Astrocyte of the spinal cord (primary cell): ENCODE results near the gene ADAMTS6.
A peak's percentile ranks its signal among the peaks of the same experiment; 100 is the strongest.

Experiments used
- DNase-seq: peaks from one replicate; pipeline ENCODE4 v3.0.0; 2011; ENCODE audit warnings: low read depth, low spot score
- H3K4me3 ChIP-seq: 2 replicates; pipeline ENCODE4 v1.5.1; 2011; ENCODE audit warnings: low read depth, mild to moderate bottlenecking, low read length, moderate library complexity
- in situ Hi-C: cut with HindIII; loops from 2 replicates; pipeline ENCODE4 v1.10.0; 2017; ENCODE audit warnings: low sequenced_read_pairs
- TF ChIP-seq, protein P1 (sequence below): IDR thresholded peaks from 2 replicates; pipeline ENCODE4 v1.5.1; 2012; ENCODE audit warnings: low read depth, mild to moderate bottlenecking, low read length, inconsistent platforms

The ADAMTS6 gene

DNA sequence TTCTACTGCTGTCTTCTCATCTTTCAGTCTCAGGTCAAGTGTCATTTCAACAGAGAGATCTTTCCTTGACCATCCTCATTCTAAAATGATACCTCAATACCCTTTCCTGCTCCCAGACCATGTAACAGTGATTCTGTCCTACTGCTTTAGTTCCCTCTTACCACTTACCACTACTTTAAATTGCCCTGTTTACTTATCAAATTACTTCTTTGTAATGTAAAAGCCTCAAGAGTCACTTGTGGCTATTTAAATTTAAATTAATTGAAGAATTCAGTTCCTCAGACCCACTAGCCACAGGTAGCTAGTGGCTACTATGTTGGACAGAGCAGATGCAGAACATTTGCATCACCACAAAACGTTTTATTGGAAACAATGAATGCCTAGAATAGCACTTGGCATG is 217.3 kb downstream of the ADAMTS6 start:
- DNase-seq, result no peak
- TF ChIP-seq, protein P1, sequence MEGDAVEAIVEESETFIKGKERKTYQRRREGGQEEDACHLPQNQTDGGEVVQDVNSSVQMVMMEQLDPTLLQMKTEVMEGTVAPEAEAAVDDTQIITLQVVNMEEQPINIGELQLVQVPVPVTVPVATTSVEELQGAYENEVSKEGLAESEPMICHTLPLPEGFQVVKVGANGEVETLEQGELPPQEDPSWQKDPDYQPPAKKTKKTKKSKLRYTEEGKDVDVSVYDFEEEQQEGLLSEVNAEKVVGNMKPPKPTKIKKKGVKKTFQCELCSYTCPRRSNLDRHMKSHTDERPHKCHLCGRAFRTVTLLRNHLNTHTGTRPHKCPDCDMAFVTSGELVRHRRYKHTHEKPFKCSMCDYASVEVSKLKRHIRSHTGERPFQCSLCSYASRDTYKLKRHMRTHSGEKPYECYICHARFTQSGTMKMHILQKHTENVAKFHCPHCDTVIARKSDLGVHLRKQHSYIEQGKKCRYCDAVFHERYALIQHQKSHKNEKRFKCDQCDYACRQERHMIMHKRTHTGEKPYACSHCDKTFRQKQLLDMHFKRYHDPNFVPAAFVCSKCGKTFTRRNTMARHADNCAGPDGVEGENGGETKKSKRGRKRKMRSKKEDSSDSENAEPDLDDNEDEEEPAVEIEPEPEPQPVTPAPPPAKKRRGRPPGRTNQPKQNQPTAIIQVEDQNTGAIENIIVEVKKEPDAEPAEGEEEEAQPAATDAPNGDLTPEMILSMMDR, result no peak
- H3K4me3 ChIP-seq, result no peak overlapping the region
- in situ Hi-C loops, result no loop called here

DNA sequence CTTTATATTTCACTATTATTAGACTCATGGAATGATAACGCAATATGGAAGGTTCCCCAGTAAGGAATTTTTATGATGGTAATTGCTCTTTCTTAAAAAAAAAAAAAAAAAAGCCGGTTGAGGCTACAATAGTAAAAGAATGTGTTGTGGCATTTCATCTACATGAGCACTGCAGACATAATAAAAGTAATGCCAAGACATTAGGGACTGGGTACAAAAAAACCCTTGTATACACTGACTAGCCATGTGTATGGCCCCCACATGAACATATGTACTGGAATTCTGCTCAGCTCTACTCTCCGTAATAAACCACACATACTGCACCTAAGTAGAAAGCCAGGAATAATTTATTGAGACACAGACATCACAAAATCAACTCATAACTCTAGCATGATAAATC is 218.4 kb downstream of the ADAMTS6 start:
- in situ Hi-C loops, result no loop called here
- peak; percentile 43 for DNase-seq
- TF ChIP-seq, protein P1, result no peak
- H3K4me3 ChIP-seq, result no peak overlapping the region

DNA sequence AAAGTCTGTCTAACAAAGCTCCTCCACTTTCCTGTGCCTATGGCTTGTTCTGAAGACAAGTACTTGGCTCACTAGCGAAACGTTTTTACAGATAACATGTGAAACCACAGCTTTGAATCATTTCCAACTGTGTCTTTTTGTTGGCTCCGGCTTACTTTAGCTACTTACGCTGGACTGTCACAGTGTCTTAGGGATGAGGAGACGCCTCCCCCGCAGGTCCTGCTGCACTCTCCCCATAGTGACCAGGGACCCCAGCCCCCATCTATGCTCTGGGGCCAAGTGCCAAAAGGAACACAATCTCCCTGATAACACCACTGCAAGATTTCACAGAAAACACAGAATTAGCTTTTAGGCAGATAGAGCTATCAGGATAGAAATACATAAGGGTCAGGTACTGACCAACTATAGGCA is 219.1 kb downstream of the ADAMTS6 start:
- in situ Hi-C loops, result no loop called here
- TF ChIP-seq, protein P1, result no peak
- H3K4me3 ChIP-seq, result no peak overlapping the region
- peak; percentile 93 for DNase-seq

DNA sequence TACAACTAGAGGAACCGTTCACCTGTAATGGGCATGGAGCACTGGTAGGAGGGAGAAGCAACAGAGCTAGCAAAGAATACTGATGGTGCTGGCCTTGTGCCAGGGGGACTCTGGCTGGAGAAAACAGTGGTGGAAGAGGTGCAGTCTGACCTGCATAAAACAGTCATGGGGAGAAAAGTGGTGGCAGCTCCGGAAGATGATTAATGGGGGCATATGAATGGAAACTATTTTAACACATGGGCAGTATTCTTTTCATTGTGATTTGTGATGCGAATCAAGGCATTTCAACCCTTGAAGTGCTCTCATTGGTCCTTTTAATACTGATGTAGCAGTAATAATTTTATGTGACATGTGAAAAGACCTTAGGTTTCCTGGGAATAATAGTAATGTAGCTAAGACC is 219.6 kb downstream of the ADAMTS6 start:
- DNase-seq, result no peak
- TF ChIP-seq, protein P1, result no peak
- H3K4me3 ChIP-seq, result no peak overlapping the region
- in situ Hi-C loops, result no loop called here

DNA sequence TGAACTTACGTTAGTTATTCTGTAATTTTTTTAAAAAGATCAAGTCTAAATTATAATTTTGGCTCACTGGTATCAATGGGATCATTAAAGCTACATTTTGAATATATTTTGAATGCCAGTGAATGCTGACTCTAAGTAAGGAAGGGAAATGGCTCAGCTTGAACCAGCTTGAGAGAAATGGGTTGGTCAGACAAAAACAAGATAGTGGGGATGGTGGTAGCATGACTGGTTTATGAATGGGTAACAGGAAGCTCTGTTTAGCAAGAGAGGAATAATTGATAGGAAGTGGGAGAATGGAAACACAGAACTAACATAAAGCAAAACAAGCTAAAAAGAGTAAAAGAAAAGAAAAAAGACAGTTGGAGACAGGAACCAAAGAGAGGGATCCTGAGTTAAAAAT is 220.2 kb downstream of the ADAMTS6 start:
- TF ChIP-seq, protein P1, result no peak
- no peak overlapping the region for H3K4me3 ChIP-seq
- no peak for DNase-seq
- in situ Hi-C loops, result no loop called here

DNA sequence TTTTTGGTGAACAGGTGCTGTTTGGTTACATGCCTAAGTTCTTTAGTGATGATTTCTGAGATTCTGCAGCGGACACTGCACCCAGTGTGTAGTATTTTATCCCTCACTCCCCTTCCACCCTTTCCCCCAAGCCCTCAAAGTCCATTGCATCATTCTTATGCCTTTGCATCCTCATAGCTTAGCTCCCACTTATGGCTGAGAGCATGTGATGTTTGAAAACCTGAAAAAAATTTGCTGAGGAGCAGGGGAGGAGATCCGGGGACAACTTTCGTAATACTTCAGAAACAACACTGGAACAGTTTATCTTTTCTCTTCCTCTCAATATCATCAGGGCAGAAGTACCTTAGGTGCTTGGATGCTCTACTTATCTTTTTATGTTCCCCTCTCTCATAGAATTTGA is 226.4 kb downstream of the ADAMTS6 start:
- in situ Hi-C loops, result no loop called here

More for the DNA sequence above, 226.4 kb downstream of the ADAMTS6 start:
- no peak overlapping the region for H3K4me3 ChIP-seq
- TF ChIP-seq, protein P1, result no peak
- DNase-seq, result no peak
